ENCODE results near the gene RACK1.

DNA sequence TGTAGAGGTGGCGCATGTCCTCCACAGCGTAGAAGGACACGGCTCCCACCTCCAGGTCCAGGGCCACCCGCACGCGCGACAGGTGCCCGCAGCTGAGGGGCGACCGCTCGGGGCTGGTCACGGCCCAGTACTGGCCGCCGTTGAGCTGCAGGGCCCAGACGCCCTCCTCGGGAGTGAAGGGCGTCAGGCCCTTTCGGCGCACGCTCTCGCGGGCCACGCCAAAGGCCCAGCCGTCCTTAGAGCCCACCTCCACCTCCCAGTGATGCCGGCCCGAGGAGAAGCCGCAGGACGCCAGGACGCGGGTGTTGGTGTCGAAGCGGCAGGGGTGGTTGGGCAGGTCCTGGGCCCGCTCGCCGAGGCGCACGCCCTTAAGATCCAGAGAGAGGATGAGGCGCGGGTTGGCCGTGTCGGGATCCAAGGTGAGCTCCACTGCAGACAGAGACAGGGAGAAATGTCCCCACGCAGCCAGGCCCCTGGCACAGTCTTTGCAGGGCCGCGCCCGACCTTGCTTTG, 48.4 kb downstream of the RACK1 start:
- TF ChIP-seq POLR2A (IDR thresholded peaks at IDR 0.05; ENCODE audit: low read depth, low read length) (no peak), POLR2AphosphoS5 (IDR thresholded peaks at IDR 0.05; ENCODE audit: low read depth, low read length) (no peak), TAF1 (IDR thresholded peaks at IDR 0.05; ENCODE audit: borderline replicate concordance, low read depth, low read length) (no peak)
